Peyer's patch (tissue), 4 donors: ENCODE measurements around the gene ZBTB20.

ENCODE experiments used
- POLR2A ChIP-seq, 2 donors: fragments of 450-650 bp; IDR thresholded peaks; one replicate each; pipeline ENCODE4 v1.5.1; 2017; ENCODE audit warnings: antibody characterized with exemption in 2 of 2, mild to moderate bottlenecking in 2 of 2, moderate library complexity in 2 of 2
- TF ChIP-seq, protein P1 (sequence below), 6 experiments: fragments of 450-650 bp in 4 of 6; fragments of 200-600 bp in 2 of 6; sonication (generic) in 1 of 6; IDR thresholded peaks; one replicate each; pipeline ENCODE4 v1.5.1; 2017 to 2019; ENCODE audit warnings: antibody characterized with exemption in 6 of 6, mild to moderate bottlenecking in 3 of 6, moderate library complexity in 1 of 6

DNA sequence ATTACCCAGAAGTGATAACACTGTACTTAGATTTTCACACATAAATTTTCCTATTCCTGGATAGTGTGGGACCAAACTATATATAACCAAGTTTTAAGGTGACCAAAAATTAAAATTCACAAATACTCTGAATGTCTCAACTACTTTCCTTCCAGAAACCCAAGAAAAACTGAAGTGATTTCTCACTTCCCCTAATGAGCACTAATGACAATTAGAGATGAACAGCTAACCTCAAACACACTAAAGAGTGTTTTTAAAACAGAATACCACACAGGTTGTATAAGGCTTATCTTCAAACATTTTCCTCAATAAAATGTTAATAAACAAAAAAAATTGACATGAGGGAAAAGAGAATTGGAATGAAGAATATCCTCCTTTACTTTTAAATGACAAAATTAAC lies 188.2 kb downstream of the ZBTB20 start:
- TF ChIP-seq POLR2A (IDR thresholded peaks at IDR 0.05), result no peak
- TF ChIP-seq, protein P1, sequence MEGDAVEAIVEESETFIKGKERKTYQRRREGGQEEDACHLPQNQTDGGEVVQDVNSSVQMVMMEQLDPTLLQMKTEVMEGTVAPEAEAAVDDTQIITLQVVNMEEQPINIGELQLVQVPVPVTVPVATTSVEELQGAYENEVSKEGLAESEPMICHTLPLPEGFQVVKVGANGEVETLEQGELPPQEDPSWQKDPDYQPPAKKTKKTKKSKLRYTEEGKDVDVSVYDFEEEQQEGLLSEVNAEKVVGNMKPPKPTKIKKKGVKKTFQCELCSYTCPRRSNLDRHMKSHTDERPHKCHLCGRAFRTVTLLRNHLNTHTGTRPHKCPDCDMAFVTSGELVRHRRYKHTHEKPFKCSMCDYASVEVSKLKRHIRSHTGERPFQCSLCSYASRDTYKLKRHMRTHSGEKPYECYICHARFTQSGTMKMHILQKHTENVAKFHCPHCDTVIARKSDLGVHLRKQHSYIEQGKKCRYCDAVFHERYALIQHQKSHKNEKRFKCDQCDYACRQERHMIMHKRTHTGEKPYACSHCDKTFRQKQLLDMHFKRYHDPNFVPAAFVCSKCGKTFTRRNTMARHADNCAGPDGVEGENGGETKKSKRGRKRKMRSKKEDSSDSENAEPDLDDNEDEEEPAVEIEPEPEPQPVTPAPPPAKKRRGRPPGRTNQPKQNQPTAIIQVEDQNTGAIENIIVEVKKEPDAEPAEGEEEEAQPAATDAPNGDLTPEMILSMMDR (IDR thresholded peaks at IDR 0.05), result no peak
